H9 (cell line): Measurements from ENCODE around the gene IMMP2L. TPM values are rescaled to one million over a fixed set of nuclear protein-coding genes. Genes with fewer than 3 reads are reported as not detected.
"Not testable (repeated sequence)": the region's sequence is repeated elsewhere in the genome, so short reads cannot be mapped to it uniquely, and the experiment has no call there.

Experiments
- DNase-seq: peaks from one replicate; pipeline ENCODE4 v3.0.0-alpha.2; 2017
- H2AFZ ChIP-seq: one replicate; pipeline ENCODE4 v1.6.1; 2013; ENCODE audit warnings: mild to moderate bottlenecking, low read length, control low read depth, moderate library complexity
- H2AK5ac ChIP-seq: 2 replicates; pipeline ENCODE4 v1.6.1; 2013; ENCODE audit warnings: low read length, control low read depth, mixed read lengths; ENCODE audit not compliant: insufficient read length
- H2BK120ac ChIP-seq: one replicate; pipeline ENCODE4 v1.6.1; 2013; ENCODE audit warnings: low read depth, mild to moderate bottlenecking, low read length, control low read depth, inconsistent platforms; ENCODE audit not compliant: poor library complexity, severe bottlenecking
- H2BK12ac ChIP-seq: 2 replicates; pipeline ENCODE4 v1.6.1; 2013; ENCODE audit warnings: low read length, control low read depth, mixed read lengths, low read depth; ENCODE audit not compliant: insufficient read length
- H2BK15ac ChIP-seq: 2 replicates; pipeline ENCODE4 v1.6.1; 2013; ENCODE audit warnings: low read depth, low read length, control low read depth
- H2BK20ac ChIP-seq: one replicate; pipeline ENCODE4 v1.6.1; 2013; ENCODE audit warnings: low read depth, mild to moderate bottlenecking, low read length, control low read depth, inconsistent platforms; ENCODE audit not compliant: poor library complexity, severe bottlenecking
- H2BK5ac ChIP-seq: 2 replicates; pipeline ENCODE4 v1.6.1; 2013; ENCODE audit warnings: low read length, control low read depth, mixed read lengths; ENCODE audit not compliant: insufficient read length
- H3K14ac ChIP-seq: 2 replicates; pipeline ENCODE4 v1.6.1; 2013; ENCODE audit warnings: low read length, control low read depth; ENCODE audit not compliant: insufficient read depth
- H3K18ac ChIP-seq: 2 replicates; pipeline ENCODE4 v1.6.1; 2013; ENCODE audit warnings: low read depth, mild to moderate bottlenecking, mixed read lengths, low read length, control low read depth; ENCODE audit not compliant: insufficient read length
- H3K23ac ChIP-seq: 2 replicates; pipeline ENCODE4 v1.6.1; 2013; ENCODE audit warnings: low read length, control low read depth, mixed read lengths, low read depth; ENCODE audit not compliant: insufficient read length
- H3K23me2 ChIP-seq: 2 replicates; pipeline ENCODE4 v1.6.1; 2013; ENCODE audit warnings: low read depth, mild to moderate bottlenecking, mixed read lengths, low read length, control low read depth; ENCODE audit not compliant: insufficient read length, poor library complexity, severe bottlenecking
- H3K27ac ChIP-seq: 2 replicates; pipeline ENCODE4 v1.5.1; 2013; ENCODE audit warnings: low read length, control low read depth, mixed read lengths, low read depth; ENCODE audit not compliant: insufficient read length
- H3K27me3 ChIP-seq: 2 replicates; pipeline ENCODE4 v1.6.1; 2013; ENCODE audit warnings: low read length, control low read depth, inconsistent platforms; ENCODE audit not compliant: insufficient read depth
- H3K4ac ChIP-seq: 2 replicates; pipeline ENCODE4 v1.6.1; 2013; ENCODE audit warnings: low read depth, mild to moderate bottlenecking, control low read depth, inconsistent platforms, low read length, moderate library complexity
- H3K4me1 ChIP-seq: 2 replicates; pipeline ENCODE4 v1.6.1; 2013; ENCODE audit warnings: low read length, control low read depth, inconsistent platforms; ENCODE audit not compliant: insufficient read depth
- H3K4me2 ChIP-seq: 2 replicates; pipeline ENCODE4 v1.6.1; 2013; ENCODE audit warnings: low read length, control low read depth, mixed read lengths; ENCODE audit not compliant: insufficient read length, insufficient read depth
- H3K56ac ChIP-seq: 2 replicates; pipeline ENCODE4 v1.6.1; 2013; ENCODE audit warnings: low read depth, mild to moderate bottlenecking, mixed read lengths, low read length, control low read depth; ENCODE audit not compliant: insufficient read length
- H3K79me1 ChIP-seq: 2 replicates; pipeline ENCODE4 v1.6.1; 2013; ENCODE audit warnings: low read depth, mild to moderate bottlenecking, moderate library complexity, low read length, control low read depth, inconsistent platforms; ENCODE audit not compliant: insufficient read depth, poor library complexity, severe bottlenecking
- H3K79me2 ChIP-seq: 2 replicates; pipeline ENCODE4 v1.6.1; 2013; ENCODE audit warnings: low read length, control low read depth, inconsistent platforms; ENCODE audit not compliant: insufficient read depth
- H3K9ac ChIP-seq: 2 replicates; pipeline ENCODE4 v1.6.1; 2013; ENCODE audit warnings: low read length, control low read depth, mixed read lengths; ENCODE audit not compliant: insufficient read length; ENCODE audit errors: extremely low read depth
- H3K9me3 ChIP-seq: one replicate; pipeline ENCODE4 v1.6.1; 2013; ENCODE audit warnings: low read depth, low read length, inconsistent platforms; ENCODE audit not compliant: control insufficient read depth
- H3T11ph ChIP-seq: one replicate; pipeline ENCODE4 v1.6.1; 2013; ENCODE audit warnings: mild to moderate bottlenecking, low read length, control low read depth, inconsistent platforms
- H4K20me1 ChIP-seq: one replicate; pipeline ENCODE4 v1.6.1; 2013; ENCODE audit not compliant: control insufficient read depth, insufficient read length, insufficient read depth
- H4K5ac ChIP-seq: 2 replicates; pipeline ENCODE4 v1.6.1; 2013; ENCODE audit warnings: low read depth, mild to moderate bottlenecking, mixed read lengths, low read length, control low read depth; ENCODE audit not compliant: insufficient read length
- H4K8ac ChIP-seq: replicated peaks from 2 replicates; pipeline ENCODE4 v1.6.1; 2013; ENCODE audit warnings: low read length, control low read depth, mixed read lengths, low read depth; ENCODE audit not compliant: insufficient read length
- H4K91ac ChIP-seq: 2 replicates; pipeline ENCODE4 v1.6.1; 2013; ENCODE audit warnings: low read depth, mild to moderate bottlenecking, moderate library complexity, mixed read lengths, low read length, control low read depth; ENCODE audit not compliant: insufficient read length
- H3K27ac Mint-ChIP-seq, 3 experiments: 2 replicates in 2 of 3; 3 replicates in 1 of 3; pipeline ENCODE4 v1.8.0; 2020 to 2021; ENCODE audit warnings: mixed read lengths in 3 of 3, mild to moderate bottlenecking in 1 of 3, moderate library complexity in 1 of 3
- H3K27me3 Mint-ChIP-seq: 2 replicates; pipeline ENCODE4 v1.8.0; 2021; ENCODE audit warnings: low read depth, mild to moderate bottlenecking, moderate library complexity, mixed read lengths
- H3K36me3 Mint-ChIP-seq, 3 experiments: 2 replicates in 2 of 3; 3 replicates in 1 of 3; pipeline ENCODE4 v1.8.0; 2020 to 2021; ENCODE audit warnings: low read depth in 3 of 3, mixed read lengths in 3 of 3; ENCODE audit not compliant: insufficient read depth in 1 of 3
- H3K4me1 Mint-ChIP-seq, 2 experiments: 2 replicates each; pipeline ENCODE4 v1.8.0; 2020; ENCODE audit warnings: mixed read lengths in 2 of 2
- H3K4me3 Mint-ChIP-seq, 2 experiments: 2 replicates in 1 of 2; 3 replicates in 1 of 2; pipeline ENCODE4 v1.8.0; 2020 to 2021; ENCODE audit warnings: mild to moderate bottlenecking in 2 of 2, mixed read lengths in 2 of 2, moderate library complexity in 1 of 2
- H3K9me3 Mint-ChIP-seq, 2 experiments: 2 replicates in 1 of 2; 3 replicates in 1 of 2; pipeline ENCODE4 v1.8.0; 2020; ENCODE audit warnings: mild to moderate bottlenecking in 2 of 2, mixed read lengths in 2 of 2, moderate library complexity in 1 of 2
- CTCF ChIP-seq: fragments of 200-600 bp; sonication (generic); conservative IDR thresholded peaks from 3 replicates; pipeline ENCODE4 v1.8.0; 2021; ENCODE audit warnings: antibody characterized with exemption, mild to moderate bottlenecking
- WGBS: extraction: QIAGEN DNeasy Blood & Tissue Kit; methylation state at CpG from one replicate; pipeline ENCODE4 v1.1.7; 2013; ENCODE audit warnings: missing lambda C conversion rate, low lambda C conversion rate, mixed read lengths; ENCODE audit not compliant: insufficient read length; ENCODE audit errors: extremely low coverage; 5-methylcytosine and 5-hydroxymethylcytosine counted together
- total RNA-seq: library from RNA; stranded (reverse); gene quantifications from 2 replicates; pipeline ENCODE4 v1.2.1, GENCODE V29; 2021

The IMMP2L gene
- total RNA-seq, 1 experiment from 2014 or later = 14.7 TPM

DNA sequence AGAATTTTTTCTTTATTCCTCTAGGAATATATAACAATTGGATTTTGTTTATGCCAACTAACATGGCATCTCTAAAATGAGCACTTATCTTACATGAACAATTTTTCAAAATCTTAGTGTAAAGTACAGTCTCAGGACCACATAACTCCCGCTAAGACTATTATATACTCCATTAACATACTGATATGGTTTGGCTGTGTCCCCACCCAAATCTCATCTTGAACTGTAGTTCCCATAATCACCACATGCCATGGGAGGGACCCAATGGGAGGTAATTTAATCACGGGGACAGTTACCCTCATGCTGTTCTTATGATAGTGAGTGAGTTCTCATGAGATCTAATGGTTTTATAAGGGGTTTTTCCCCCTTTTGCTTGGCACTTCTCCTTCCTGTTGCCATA, 291.5 kb downstream of the IMMP2L start:
- not testable (repeated sequence) for H3K36me3 Mint-ChIP-seq, H3K9ac ChIP-seq, H3K79me1 ChIP-seq, H3K23ac ChIP-seq, H3K14ac ChIP-seq, H3K4me1 ChIP-seq, H3K27me3 ChIP-seq, H3K23me2 ChIP-seq, H2BK12ac ChIP-seq, H3K79me2 ChIP-seq, H4K91ac ChIP-seq, H2BK120ac ChIP-seq, H3K18ac ChIP-seq, H4K8ac ChIP-seq, H3K27ac ChIP-seq, H3K27me3 Mint-ChIP-seq, H3K4me3 Mint-ChIP-seq, H3K56ac ChIP-seq, H2AK5ac ChIP-seq, H4K5ac ChIP-seq, H3K4me2 ChIP-seq, H3K27ac Mint-ChIP-seq, H3K9me3 Mint-ChIP-seq, H3K4ac ChIP-seq, DNase-seq, H4K20me1 ChIP-seq, H2BK15ac ChIP-seq, H3T11ph ChIP-seq, H2BK5ac ChIP-seq, H3K9me3 ChIP-seq, H2AFZ ChIP-seq, H2BK20ac ChIP-seq
- H3K4me1 Mint-ChIP-seq = peaks cover 19 to 22% of the 10 kb centered on the region in 2 experiments
- WGBS = no CpG with 5 or more reads among the region's 2 CpGs
- 0 out of 3 replicates have a peak, but pooled peaks have one; percentile 28 for TF ChIP-seq CTCF
